Activated CD4-positive, alpha-beta memory T cell treated with anti-CD3 and anti-CD28 coated beads for 36 hours (primary cell): ENCODE data around the gene GAS6. TPM values are rescaled to one million over a fixed set of nuclear protein-coding genes. Genes with fewer than 3 reads are reported as not detected.

Experiments used
- CTCF ChIA-PET: fragments of 350-600 bp; sonication (Branson Sonifier 250); formaldehyde crosslinking; loops from one replicate; lab custom pipeline; 2021; ENCODE audit warnings: antibody characterized with exemption, inconsistent platforms; lab: Charles Lee
- POLR2A ChIA-PET: fragments of 350-600 bp; sonication (Branson Sonifier 250); formaldehyde crosslinking; loops from one replicate; lab custom pipeline; 2021; ENCODE audit warnings: antibody characterized with exemption; lab: Charles Lee
- DNase-seq: peaks from one replicate; pipeline ENCODE4 v3.0.0-alpha.2; 2020
- H3K27ac Mint-ChIP-seq: one replicate; pipeline ENCODE4 v1.8.0; 2021; ENCODE audit warnings: mixed read lengths
- H3K27me3 Mint-ChIP-seq: one replicate; pipeline ENCODE4 v1.8.0; 2021; ENCODE audit warnings: mixed read lengths
- H3K36me3 Mint-ChIP-seq: one replicate; pipeline ENCODE4 v1.8.0; 2021; ENCODE audit warnings: mixed read lengths
- H3K4me1 Mint-ChIP-seq: one replicate; pipeline ENCODE4 v1.8.0; 2021; ENCODE audit warnings: low read depth, mixed read lengths
- H3K4me3 Mint-ChIP-seq: one replicate; pipeline ENCODE4 v1.8.0; 2021; ENCODE audit warnings: mild to moderate bottlenecking, mixed read lengths
- H3K9me3 Mint-ChIP-seq: one replicate; pipeline ENCODE4 v1.8.0; 2021; ENCODE audit warnings: mixed read lengths
- intact Hi-C: fragments of 100-400 bp; cut with micrococcal nuclease; formaldehyde crosslinking; loops from one replicate; pipeline ENCODE4 v1.15.1; 2023
- total RNA-seq, 2 experiments: library from RNA; stranded (reverse); gene quantifications; one replicate each; pipeline ENCODE4 v1.2.3, GENCODE V29; 2021

The GAS6 gene
- total RNA-seq, 2 experiments from 2014 or later: 1.5 TPM

- DNase-seq: no peak
- Mint-ChIP-seq H3K4me1 (peaks cover 8% of the 10 kb centered on the region), H3K36me3 (no peaks in the 10 kb centered on the region), H3K27ac (no peak overlapping the region), H3K9me3 (peaks cover 9% of the 10 kb centered on the region), H3K4me3 (no peak overlapping the region), H3K27me3 (peaks cover 14% of the 10 kb centered on the region)
- ChIA-PET CTCF (no interaction called here), POLR2A (no interaction called here)
- intact Hi-C loops: no loop called here
Observed at GRCh38 chr13:113776231-113777125, 87.4 kb downstream of the GAS6 start.

GRCh38 chr13:113775451-113776145 is 88.3 kb downstream of the GAS6 start:
- Mint-ChIP-seq H3K27me3 (peaks cover 14% of the 10 kb centered on the region), H3K4me1 (peaks cover 8% of the 10 kb centered on the region), H3K9me3 (peaks cover 9% of the 10 kb centered on the region), H3K36me3 (no peaks in the 10 kb centered on the region), H3K4me3 (no peak overlapping the region), H3K27ac (no peak overlapping the region)
- no peak for DNase-seq
- POLR2A ChIA-PET: no interaction called here
- intact Hi-C loops: no loop called here
- CTCF ChIA-PET: no interaction called here

- intact Hi-C loops: no loop called here
- ChIA-PET POLR2A (no interaction called here), CTCF (no interaction called here)
- Mint-ChIP-seq H3K27ac (no peak overlapping the region), H3K4me3 (no peak overlapping the region), H3K9me3 (peaks cover 9% of the 10 kb centered on the region), H3K4me1 (peaks cover 8% of the 10 kb centered on the region), H3K27me3 (peaks cover 14% of the 10 kb centered on the region), H3K36me3 (no peaks in the 10 kb centered on the region)
- no peak for DNase-seq
Observed at GRCh38 chr13:113774177-113775107, 89.4 kb downstream of the GAS6 start.

GRCh38 chr13:113771709-113772331 is 92.1 kb downstream of the GAS6 start:
- peak; percentile 8 for DNase-seq
- intact Hi-C loops: no loop called here

GRCh38 chr13:113770937-113771336 is 92.9 kb downstream of the GAS6 start:
- Mint-ChIP-seq H3K27me3 (no peaks in the 10 kb centered on the region), H3K36me3 (no peaks in the 10 kb centered on the region), H3K9me3 (peaks cover 9% of the 10 kb centered on the region), H3K4me3 (no peak overlapping the region), H3K4me1 (peaks cover 8% of the 10 kb centered on the region), H3K27ac (no peak overlapping the region)
- ChIA-PET CTCF (no interaction called here), POLR2A (no interaction called here)
- no peak for DNase-seq
- intact Hi-C loops: no loop called here

More at GRCh38 chr13:113771709-113772331, 92.1 kb downstream of the GAS6 start:
- H3K4me3 Mint-ChIP-seq: no peak overlapping the region
- peak overlapping the region; percentile 71 for H3K27ac Mint-ChIP-seq
- peaks cover 8% of the 10 kb centered on the region for H3K4me1 Mint-ChIP-seq
- ChIA-PET POLR2A (no interaction called here), CTCF (no interaction called here)
- peaks cover 9% of the 10 kb centered on the region for H3K9me3 Mint-ChIP-seq
- peaks cover 2% of the 10 kb centered on the region for H3K27me3 Mint-ChIP-seq
- no peaks in the 10 kb centered on the region for H3K36me3 Mint-ChIP-seq

Other genes starting within 250 kb of the GAS6 start
- not detected for gene ATP4B, start 205.9 kb downstream of the GAS6 start, total RNA-seq
- not detected for gene GRK1, start 196.9 kb downstream of the GAS6 start, total RNA-seq
- gene TMEM255B, start 104.8 kb downstream of the GAS6 start, total RNA-seq: under 1 TPM; 0.61 to 0.88 TPM
- 1 to 10 TPM; 1.5 to 1.8 TPM for gene C13orf46, start 110.0 kb upstream of the GAS6 start, total RNA-seq